ENCODE measurements around the gene KRT7. TPM values are rescaled to one million over a fixed set of nuclear protein-coding genes. Genes with fewer than 3 reads are reported as not detected.

KRT7 gene
- total and polyA plus RNA-seq, 5 experiments from 2014 or later, result not detected

DNA sequence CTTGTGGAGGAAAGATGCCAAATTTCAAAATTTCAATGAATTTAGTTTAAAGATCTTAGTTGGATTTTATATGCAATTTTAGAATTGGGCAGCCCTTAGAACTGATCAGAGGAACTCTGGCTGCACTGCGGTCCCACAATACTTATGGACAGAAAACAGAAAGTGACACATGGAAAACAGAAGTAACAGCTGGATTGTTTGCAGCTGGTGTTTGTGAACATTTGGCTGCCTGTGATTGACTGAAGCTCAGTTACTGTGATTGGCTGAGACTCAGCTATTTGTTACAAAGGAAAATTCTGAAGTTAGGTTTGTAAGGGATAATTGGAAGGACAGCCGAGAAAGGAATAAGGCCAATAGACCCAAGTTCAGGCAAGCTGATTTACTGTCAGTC, 31.4 kb downstream of the KRT7 start:
- Mint-ChIP-seq H3K9me3 (no peaks in the 10 kb centered on the region), H3K27ac (no peak overlapping the region), H3K27me3 (peaks cover 11 to 40% (median 30%) of the 10 kb centered on the region in 5 donors)

DNA sequence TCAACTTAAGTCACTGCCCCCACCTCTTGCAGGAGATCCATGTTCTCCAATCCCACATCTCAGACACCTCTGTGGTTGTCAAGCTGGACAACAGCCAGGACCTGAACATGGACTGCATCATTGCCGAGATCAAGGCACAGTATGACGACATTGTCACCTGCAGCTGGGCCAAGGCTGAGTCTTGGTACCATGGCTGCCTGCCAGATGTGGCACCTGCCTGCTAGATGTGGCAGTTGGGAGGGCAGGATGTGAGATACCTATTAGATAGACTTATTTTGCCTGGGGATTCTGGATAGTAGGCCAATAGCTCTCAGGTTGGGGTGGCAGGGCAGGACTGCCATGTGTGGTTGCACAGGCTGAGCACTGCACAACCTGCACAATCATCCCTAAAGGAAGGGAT, 33.5 kb downstream of the KRT7 start:
- Mint-ChIP-seq H3K9me3 (no peaks in the 10 kb centered on the region), H3K27ac (no peak overlapping the region), H3K27me3 (peaks cover 10 to 30% (median 22%) of the 10 kb centered on the region in 5 donors), H3K36me3 (no peaks in the 10 kb centered on the region), H3K4me1 (no peaks in the 10 kb centered on the region), H3K4me3 (no peak overlapping the region)
- ATAC-seq (no peak), DNase-seq (peak in 1 of 10 donors; percentile 16)
- POLR2A ChIA-PET, result interaction anchor here (2.0 kb wide), 1 partner anchor 11 kb away, joined by 5 read pairs; no protein-coding TSS in a partner anchor

More for the DNA sequence above, 31.4 kb downstream of the KRT7 start:
- H3K4me1 Mint-ChIP-seq, result peaks cover 6 to 13% (median 10%) of the 10 kb centered on the region in 4 donors
- POLR2A ChIA-PET, result no interaction called here
- no peak overlapping the region for H3K4me3 Mint-ChIP-seq
- DNase-seq (no peak), ATAC-seq (no peak)
- H3K36me3 Mint-ChIP-seq, result no peaks in the 10 kb centered on the region

- Mint-ChIP-seq H3K4me1 (no peaks in the 10 kb centered on the region), H3K27me3 (peaks cover 7 to 29% (median 19%) of the 10 kb centered on the region in 5 donors), H3K4me3 (no peak overlapping the region), H3K27ac (no peak overlapping the region), H3K9me3 (no peaks in the 10 kb centered on the region), H3K36me3 (no peaks in the 10 kb centered on the region)
- ATAC-seq (no peak), DNase-seq (peak in 1 of 10 donors; percentile 9)
- POLR2A ChIA-PET, result interaction anchor here (2.0 kb wide), 1 partner anchor 10 kb away, joined by 5 read pairs; no protein-coding TSS in a partner anchor
Observed at GRCh38 chr12:52267266-52267665, 34.2 kb downstream of the KRT7 start.

DNA sequence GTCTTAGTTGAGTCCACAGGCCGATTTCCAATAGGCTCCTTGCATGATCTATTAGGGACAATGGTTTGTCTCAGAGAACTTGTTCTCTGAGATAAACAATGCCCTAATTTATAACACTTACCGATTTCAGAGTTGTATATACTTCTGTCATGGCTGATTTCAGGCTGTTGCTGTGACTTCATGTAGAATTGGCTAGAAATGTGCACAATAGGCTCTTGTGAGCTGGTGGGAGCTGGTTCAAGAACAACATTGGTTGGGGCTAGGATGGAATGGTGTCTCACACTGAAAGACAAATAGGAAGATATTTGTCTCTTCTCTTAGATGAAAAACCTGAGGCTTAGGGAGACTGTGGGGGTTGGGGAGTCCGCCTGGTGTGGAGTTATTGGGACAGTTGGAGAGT, 34.7 kb downstream of the KRT7 start:
- Mint-ChIP-seq H3K27me3 (peaks cover 6 to 24% (median 18%) of the 10 kb centered on the region in 5 donors), H3K4me3 (no peak overlapping the region), H3K9me3 (no peaks in the 10 kb centered on the region), H3K4me1 (no peaks in the 10 kb centered on the region), H3K27ac (no peak overlapping the region), H3K36me3 (no peaks in the 10 kb centered on the region)
- POLR2A ChIA-PET, result no interaction called here
- ATAC-seq (no peak), DNase-seq (no peak)

DNA sequence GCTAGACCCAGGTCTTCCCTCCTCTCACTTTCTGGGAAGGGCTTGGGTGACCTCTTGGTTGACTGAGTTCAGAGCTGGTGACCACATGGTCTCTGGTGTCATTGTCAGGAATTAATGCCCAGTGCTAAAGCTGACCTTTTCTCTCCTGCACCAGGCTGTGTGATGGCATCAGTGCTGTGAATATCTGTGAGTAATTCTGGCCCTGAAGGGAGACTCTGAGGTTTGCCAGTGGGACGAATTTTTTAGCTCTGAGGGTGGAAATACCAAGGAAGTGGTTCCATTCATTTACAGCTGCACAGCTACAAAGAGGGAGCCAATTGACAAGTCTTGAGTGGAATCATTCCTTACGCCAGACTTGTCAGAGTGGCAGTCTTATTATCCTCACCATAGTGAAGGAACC, 35.2 kb downstream of the KRT7 start:
- Mint-ChIP-seq H3K9me3 (no peaks in the 10 kb centered on the region), H3K4me3 (no peak overlapping the region), H3K27ac (no peak overlapping the region), H3K4me1 (no peaks in the 10 kb centered on the region), H3K27me3 (peaks cover 6 to 24% (median 16%) of the 10 kb centered on the region in 5 donors), H3K36me3 (no peaks in the 10 kb centered on the region)
- no peak for ATAC-seq
- POLR2A ChIA-PET, result no interaction called here
- DNase-seq, result peak in 1 of 10 donors; percentile 10

DNA sequence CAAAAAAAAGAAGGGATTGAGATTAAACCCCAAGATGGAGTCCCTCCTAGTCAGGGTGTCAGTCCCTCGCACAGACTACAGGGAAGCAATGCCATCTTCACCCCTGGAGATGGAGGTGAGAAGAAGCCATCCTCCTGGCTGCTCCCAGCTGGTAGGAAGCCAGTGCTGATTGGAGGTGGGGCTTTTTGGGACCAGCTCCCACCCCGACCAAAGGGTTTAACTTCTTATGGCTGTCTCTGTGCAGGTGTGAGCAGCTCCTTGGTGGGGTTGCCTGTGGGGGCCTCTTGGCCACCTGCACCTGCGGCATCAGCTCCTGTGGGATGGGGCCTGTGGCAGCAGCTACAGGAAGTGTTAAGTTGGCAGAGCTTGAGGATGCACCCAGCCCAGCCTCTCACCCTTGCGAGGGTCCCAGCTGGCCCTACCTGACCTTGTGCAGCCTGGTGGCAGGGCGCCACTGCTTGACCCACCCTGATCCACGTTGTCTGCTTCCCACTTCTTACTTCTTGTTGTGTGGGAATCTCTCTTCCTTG, 37.6 kb downstream of the KRT7 start:
- Mint-ChIP-seq H3K9me3 (no peaks in the 10 kb centered on the region), H3K27me3 (peaks cover 16 to 45% (median 20%) of the 10 kb centered on the region in 5 donors), H3K4me1 (no peaks in the 10 kb centered on the region), H3K27ac (no peak overlapping the region), H3K36me3 (no peaks in the 10 kb centered on the region), H3K4me3 (no peak overlapping the region)
- ATAC-seq (no peak), DNase-seq (peak in 1 of 10 donors; percentile 21)
- POLR2A ChIA-PET, result no interaction called here

GRCh38 chr12:52271158-52271557, 38.1 kb downstream of the KRT7 start:
- no peaks in the 10 kb centered on the region for H3K9me3 Mint-ChIP-seq
- no peak for DNase-seq
- peak overlapping the region in 1 of 10 donors; percentile 1 for H3K27ac Mint-ChIP-seq
- no peaks in the 10 kb centered on the region for H3K4me1 Mint-ChIP-seq
- H3K27me3 Mint-ChIP-seq, result peaks cover 16 to 45% (median 20%) of the 10 kb centered on the region in 5 donors
- no peaks in the 10 kb centered on the region for H3K36me3 Mint-ChIP-seq
- POLR2A ChIA-PET, result no interaction called here
- no peak overlapping the region for H3K4me3 Mint-ChIP-seq
- ATAC-seq, result no peak

- Mint-ChIP-seq H3K27me3 (peaks cover 27 to 71% (median 34%) of the 10 kb centered on the region in 5 donors), H3K9me3 (no peaks in the 10 kb centered on the region), H3K4me3 (no peak within 1 kb of the TSS), H3K27ac (no peak within 1 kb of the TSS), H3K4me1 (peaks cover 4 to 10% (median 7%) of the 10 kb centered on the region in 4 donors), H3K36me3 (no peaks in the 10 kb centered on the region)
- ATAC-seq (no peak), DNase-seq (no peak)
- POLR2A ChIA-PET, result no interaction called here
Observed at GRCh38 chr12:52274521-52275120, 41.6 kb downstream of the KRT7 start, which contains the start of gene KRT86. KRT86 (plus strand) TSS chr12:52274645; CDS start chr12:52301917, 27,272 bp downstream.

DNA sequence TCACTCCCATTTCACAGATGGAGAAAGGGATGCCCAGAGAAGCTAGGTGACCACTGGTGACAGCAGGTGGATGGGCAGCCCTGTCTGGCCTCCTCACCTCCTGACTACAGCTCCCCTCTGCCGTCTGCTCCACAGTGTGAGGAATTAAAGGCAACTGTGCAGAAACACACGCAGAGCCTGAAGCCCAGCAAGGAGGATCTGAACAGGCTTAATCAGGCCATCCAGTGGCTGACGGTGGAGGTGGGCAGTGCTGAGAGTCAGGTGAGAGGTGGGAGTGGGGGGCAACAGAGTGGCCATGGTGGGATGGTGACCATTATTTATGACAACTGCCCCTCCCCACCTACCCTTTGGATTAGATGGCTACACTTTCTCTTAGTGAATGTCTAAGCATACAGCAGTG, 42.6 kb downstream of the KRT7 start:
- DNase-seq (no peak), ATAC-seq (no peak)
- POLR2A ChIA-PET, result no interaction called here
- Mint-ChIP-seq H3K4me1 (peaks cover 4 to 13% (median 8%) of the 10 kb centered on the region in 4 donors), H3K9me3 (no peaks in the 10 kb centered on the region), H3K27me3 (peaks cover 29 to 69% (median 38%) of the 10 kb centered on the region in 5 donors), H3K27ac (no peak overlapping the region), H3K4me3 (no peak overlapping the region), H3K36me3 (no peaks in the 10 kb centered on the region)

- no peak overlapping the region for H3K4me3 Mint-ChIP-seq
- POLR2A ChIA-PET, result interaction anchor here (1.2 to 1.6 kb wide), 2 partner anchors 9 to 11 kb away, joined by 3 to 5 read pairs; no protein-coding TSS in a partner anchor
- H3K9me3 Mint-ChIP-seq, result no peaks in the 10 kb centered on the region
- DNase-seq, result no peak
- no peak for ATAC-seq
- peaks cover 4 to 13% (median 8%) of the 10 kb centered on the region in 4 donors for H3K4me1 Mint-ChIP-seq
- H3K27ac Mint-ChIP-seq, result no peak overlapping the region
- H3K27me3 Mint-ChIP-seq, result peaks cover 27 to 55% (median 33%) of the 10 kb centered on the region in 5 donors
- H3K36me3 Mint-ChIP-seq, result no peaks in the 10 kb centered on the region
Observed at GRCh38 chr12:52277486-52278245, 44.6 kb downstream of the KRT7 start.

- H3K9me3 Mint-ChIP-seq, result no peaks in the 10 kb centered on the region
- peaks cover 26 to 49% (median 35%) of the 10 kb centered on the region in 5 donors for H3K27me3 Mint-ChIP-seq
- peak overlapping the region in 6 of 10 donors; percentile 23 to 73 (median 48) for H3K4me3 Mint-ChIP-seq
- peak; percentile 94 to 100 for ATAC-seq
- peaks cover 4 to 13% (median 8%) of the 10 kb centered on the region in 4 donors for H3K4me1 Mint-ChIP-seq
- no peaks in the 10 kb centered on the region for H3K36me3 Mint-ChIP-seq
- POLR2A ChIA-PET, result interaction anchor here (1.2 to 1.6 kb wide), 2 partner anchors 8 to 13 kb away, joined by 3 to 5 read pairs; no protein-coding TSS in a partner anchor
- H3K27ac Mint-ChIP-seq, result peak overlapping the region in 1 of 10 donors; percentile 31
- DNase-seq, result peak; percentile 35 to 74 (median 66)
Observed at GRCh38 chr12:52278575-52279421, 45.8 kb downstream of the KRT7 start.

Measured in naive thymus-derived CD8-positive, alpha-beta T cell (primary cell).